HepG2 (cell line): ENCODE measurements around the gene RELB. TPM values are rescaled to one million over a fixed set of nuclear protein-coding genes. Genes with fewer than 3 reads are reported as not detected.

Source experiments
- CHCHD3 ChIP-seq: sonication (generic); formaldehyde crosslinking; IDR thresholded peaks from 2 replicates; pipeline ENCODE4 v1.8.0; 2022; ENCODE audit warnings: mild to moderate bottlenecking, missing genetic modification reagents, moderate library complexity
- FOXO1 ChIP-seq: sonication (generic); formaldehyde crosslinking; IDR thresholded peaks from 2 replicates; pipeline ENCODE4 v1.4.0; 2020; ENCODE audit warnings: missing genetic modification reagents
- KLF12 ChIP-seq: sonication (generic); formaldehyde crosslinking; IDR thresholded peaks from 2 replicates; pipeline ENCODE4 v1.4.0; 2020; ENCODE audit warnings: missing genetic modification reagents, borderline replicate concordance
- NR2F2 ChIP-seq: IDR thresholded peaks from 2 replicates; pipeline ENCODE4 v1.6.1; 2012; ENCODE audit warnings: low read depth, inconsistent platforms, borderline replicate concordance
- PRPF4 ChIP-seq: fragments of 200-400 bp; formaldehyde crosslinking; IDR thresholded peaks from 2 replicates; pipeline ENCODE4 v1.6.1; 2016; ENCODE audit warnings: low read length, low read depth; ENCODE audit not compliant: poor library complexity, severe bottlenecking
- SSRP1 ChIP-seq: IDR thresholded peaks from 2 replicates; pipeline ENCODE4 v1.6.1; 2016; ENCODE audit warnings: control low read depth
- SUZ12 ChIP-seq: fragments of 150-350 bp; IDR thresholded peaks from 2 replicates; pipeline ENCODE4 v1.6.1; 2014; ENCODE audit warnings: low read depth, low read length
- TAF15 ChIP-seq: fragments of 200-400 bp; formaldehyde crosslinking; IDR thresholded peaks from one replicate; pipeline ENCODE4 v1.6.1; 2018; ENCODE audit warnings: mild to moderate bottlenecking, low read depth, low read length; ENCODE audit not compliant: poor library complexity, severe bottlenecking
- TP53 ChIP-seq: sonication (generic); formaldehyde crosslinking; conservative IDR thresholded peaks from 2 replicates; pipeline ENCODE4 v1.4.0; 2020; ENCODE audit warnings: missing genetic modification reagents
- TSC22D2 ChIP-seq: sonication (generic); formaldehyde crosslinking; IDR thresholded peaks from 2 replicates; pipeline ENCODE4 v1.5.1; 2020; ENCODE audit warnings: missing genetic modification reagents, mild to moderate bottlenecking, borderline replicate concordance
- ZNF138 ChIP-seq: sonication (generic); formaldehyde crosslinking; IDR thresholded peaks from 2 replicates; pipeline ENCODE4 v1.5.0; 2020; ENCODE audit warnings: mild to moderate bottlenecking, low read depth, missing genetic modification reagents
- ZNF354B ChIP-seq: sonication (generic); formaldehyde crosslinking; IDR thresholded peaks from 2 replicates; pipeline ENCODE4 v1.8.0; 2022; ENCODE audit warnings: mild to moderate bottlenecking, missing genetic modification reagents
- ZNF547 ChIP-seq: sonication (generic); formaldehyde crosslinking; IDR thresholded peaks from 2 replicates; pipeline ENCODE4 v1.5.1; 2020; ENCODE audit warnings: mild to moderate bottlenecking, missing genetic modification reagents
- polyA plus RNA-seq, 8 experiments: library from polyadenylated mRNA; depleted of rRNA in 3 of 8; stranded (reverse) in 7 of 8; unstranded in 1 of 8; fragments of >200 nt; fragmentation: Illumina TruSeq in 4 of 8; extraction: Trizol in 4 of 8; gene quantifications; 2 replicates each; pipeline versions ENCODE4 v1.2.1 to v1.2.3, GENCODE V29; 2011 to 2016; ENCODE audit warnings: low read depth in 4 of 8, missing spikeins in 1 of 8, mixed read lengths in 1 of 8; ENCODE audit not compliant: insufficient read depth in 1 of 8
- total RNA-seq, 5 experiments: library from RNA; depleted of rRNA; stranded (reverse); fragments of >200 nt; fragmentation: Illumina TruSeq; extraction: Trizol; gene quantifications; 2 replicates each; pipeline ENCODE4 v1.2.3, GENCODE V29; 2016; ENCODE audit warnings: low read depth in 1 of 5
- TF ChIP-seq, protein P1 (sequence below): sonication (generic); formaldehyde crosslinking; IDR thresholded peaks from 2 replicates; pipeline ENCODE4 v1.9.0; 2021; ENCODE audit warnings: mild to moderate bottlenecking, missing genetic modification reagents
- TF ChIP-seq, protein P2 (sequence below): sonication (generic); formaldehyde crosslinking; IDR thresholded peaks from 2 replicates; pipeline ENCODE4 v1.4.0; 2020; ENCODE audit warnings: mild to moderate bottlenecking, missing genetic modification reagents, borderline replicate concordance
- TF ChIP-seq, protein P3 (sequence below): sonication (generic); formaldehyde crosslinking; IDR thresholded peaks from 2 replicates; pipeline ENCODE4 v1.5.1; 2020; ENCODE audit warnings: mild to moderate bottlenecking, moderate library complexity, missing genetic modification reagents

Gene RELB
- total and polyA plus RNA-seq, 2 of the 13 experiments (the other 11 are each of a cell fraction or from before 2014, with no cell fraction given), result 1.9 to 3.5 TPM

DNA sequence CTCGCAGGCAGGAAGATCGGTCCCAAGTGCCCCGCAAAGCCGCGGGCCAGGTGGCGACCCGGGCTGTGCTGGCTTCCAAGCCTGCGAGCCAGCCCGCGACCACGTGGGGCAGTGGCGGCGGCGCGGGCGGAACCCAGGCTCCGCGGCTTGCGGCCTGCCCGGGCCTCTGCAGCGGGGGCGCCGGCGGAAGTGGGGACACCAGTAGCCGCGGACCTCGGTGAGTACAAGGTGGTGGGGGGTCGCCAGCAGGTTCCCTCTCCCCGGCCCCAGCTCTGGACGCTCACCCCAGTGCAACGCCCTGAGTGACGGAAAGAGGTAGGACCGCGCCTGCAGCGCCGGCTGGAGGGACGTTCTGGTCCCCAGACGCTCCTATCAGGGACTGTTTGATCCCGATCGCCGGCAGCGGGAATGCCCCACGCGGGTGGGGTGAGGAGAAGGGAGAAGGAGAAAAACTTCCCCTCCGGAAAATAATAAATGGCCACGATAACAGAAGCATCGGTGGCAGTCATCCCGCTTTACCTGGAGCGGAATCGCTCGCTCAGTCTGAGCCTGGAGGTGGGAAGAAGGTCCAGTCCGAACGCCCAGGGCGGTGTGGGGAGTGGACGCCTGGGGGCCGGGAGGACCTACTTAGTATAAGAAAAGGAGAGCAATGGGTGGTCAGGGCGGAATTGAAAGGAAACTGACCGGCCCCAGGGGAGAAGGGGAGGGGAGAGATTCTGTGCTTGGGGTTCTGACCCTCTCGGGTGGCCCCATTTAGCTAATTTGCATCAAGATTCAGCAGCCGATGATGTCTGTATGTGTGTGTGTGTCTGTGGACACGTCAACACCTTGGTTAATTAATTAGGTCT lies 78.0 kb downstream of the RELB start, which contains the start of gene GEMIN7 (continued):
- TF ChIP-seq TSC22D2 (CRISPR knock-in tag), result peak; percentile 90
- TF ChIP-seq PRPF4, result no peak
- TF ChIP-seq SUZ12, result no peak
- TF ChIP-seq KLF12, result peak; percentile 95
- peak; percentile 99 for TF ChIP-seq ZNF547 (CRISPR knock-in tag)
- peak; percentile 76 for TF ChIP-seq FOXO1 (CRISPR knock-in tag)
- peak; percentile 73; the same call in 1 of the 2 replicates for TF ChIP-seq TP53
- TF ChIP-seq, protein P1, sequence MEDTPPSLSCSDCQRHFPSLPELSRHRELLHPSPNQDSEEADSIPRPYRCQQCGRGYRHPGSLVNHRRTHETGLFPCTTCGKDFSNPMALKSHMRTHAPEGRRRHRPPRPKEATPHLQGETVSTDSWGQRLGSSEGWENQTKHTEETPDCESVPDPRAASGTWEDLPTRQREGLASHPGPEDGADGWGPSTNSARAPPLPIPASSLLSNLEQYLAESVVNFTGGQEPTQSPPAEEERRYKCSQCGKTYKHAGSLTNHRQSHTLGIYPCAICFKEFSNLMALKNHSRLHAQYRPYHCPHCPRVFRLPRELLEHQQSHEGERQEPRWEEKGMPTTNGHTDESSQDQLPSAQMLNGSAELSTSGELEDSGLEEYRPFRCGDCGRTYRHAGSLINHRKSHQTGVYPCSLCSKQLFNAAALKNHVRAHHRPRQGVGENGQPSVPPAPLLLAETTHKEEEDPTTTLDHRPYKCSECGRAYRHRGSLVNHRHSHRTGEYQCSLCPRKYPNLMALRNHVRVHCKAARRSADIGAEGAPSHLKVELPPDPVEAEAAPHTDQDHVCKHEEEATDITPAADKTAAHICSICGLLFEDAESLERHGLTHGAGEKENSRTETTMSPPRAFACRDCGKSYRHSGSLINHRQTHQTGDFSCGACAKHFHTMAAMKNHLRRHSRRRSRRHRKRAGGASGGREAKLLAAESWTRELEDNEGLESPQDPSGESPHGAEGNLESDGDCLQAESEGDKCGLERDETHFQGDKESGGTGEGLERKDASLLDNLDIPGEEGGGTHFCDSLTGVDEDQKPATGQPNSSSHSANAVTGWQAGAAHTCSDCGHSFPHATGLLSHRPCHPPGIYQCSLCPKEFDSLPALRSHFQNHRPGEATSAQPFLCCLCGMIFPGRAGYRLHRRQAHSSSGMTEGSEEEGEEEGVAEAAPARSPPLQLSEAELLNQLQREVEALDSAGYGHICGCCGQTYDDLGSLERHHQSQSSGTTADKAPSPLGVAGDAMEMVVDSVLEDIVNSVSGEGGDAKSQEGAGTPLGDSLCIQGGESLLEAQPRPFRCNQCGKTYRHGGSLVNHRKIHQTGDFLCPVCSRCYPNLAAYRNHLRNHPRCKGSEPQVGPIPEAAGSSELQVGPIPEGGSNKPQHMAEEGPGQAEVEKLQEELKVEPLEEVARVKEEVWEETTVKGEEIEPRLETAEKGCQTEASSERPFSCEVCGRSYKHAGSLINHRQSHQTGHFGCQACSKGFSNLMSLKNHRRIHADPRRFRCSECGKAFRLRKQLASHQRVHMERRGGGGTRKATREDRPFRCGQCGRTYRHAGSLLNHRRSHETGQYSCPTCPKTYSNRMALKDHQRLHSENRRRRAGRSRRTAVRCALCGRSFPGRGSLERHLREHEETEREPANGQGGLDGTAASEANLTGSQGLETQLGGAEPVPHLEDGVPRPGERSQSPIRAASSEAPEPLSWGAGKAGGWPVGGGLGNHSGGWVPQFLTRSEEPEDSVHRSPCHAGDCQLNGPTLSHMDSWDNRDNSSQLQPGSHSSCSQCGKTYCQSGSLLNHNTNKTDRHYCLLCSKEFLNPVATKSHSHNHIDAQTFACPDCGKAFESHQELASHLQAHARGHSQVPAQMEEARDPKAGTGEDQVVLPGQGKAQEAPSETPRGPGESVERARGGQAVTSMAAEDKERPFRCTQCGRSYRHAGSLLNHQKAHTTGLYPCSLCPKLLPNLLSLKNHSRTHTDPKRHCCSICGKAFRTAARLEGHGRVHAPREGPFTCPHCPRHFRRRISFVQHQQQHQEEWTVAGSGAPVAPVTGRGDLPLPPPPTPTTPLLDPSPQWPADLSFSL, result no peak
- 0 out of 2 replicates have a peak, but pooled peaks have one; percentile 79 for TF ChIP-seq ZNF138 (CRISPR knock-in tag)
- TF ChIP-seq SSRP1, result no peak
- TF ChIP-seq, protein P2, sequence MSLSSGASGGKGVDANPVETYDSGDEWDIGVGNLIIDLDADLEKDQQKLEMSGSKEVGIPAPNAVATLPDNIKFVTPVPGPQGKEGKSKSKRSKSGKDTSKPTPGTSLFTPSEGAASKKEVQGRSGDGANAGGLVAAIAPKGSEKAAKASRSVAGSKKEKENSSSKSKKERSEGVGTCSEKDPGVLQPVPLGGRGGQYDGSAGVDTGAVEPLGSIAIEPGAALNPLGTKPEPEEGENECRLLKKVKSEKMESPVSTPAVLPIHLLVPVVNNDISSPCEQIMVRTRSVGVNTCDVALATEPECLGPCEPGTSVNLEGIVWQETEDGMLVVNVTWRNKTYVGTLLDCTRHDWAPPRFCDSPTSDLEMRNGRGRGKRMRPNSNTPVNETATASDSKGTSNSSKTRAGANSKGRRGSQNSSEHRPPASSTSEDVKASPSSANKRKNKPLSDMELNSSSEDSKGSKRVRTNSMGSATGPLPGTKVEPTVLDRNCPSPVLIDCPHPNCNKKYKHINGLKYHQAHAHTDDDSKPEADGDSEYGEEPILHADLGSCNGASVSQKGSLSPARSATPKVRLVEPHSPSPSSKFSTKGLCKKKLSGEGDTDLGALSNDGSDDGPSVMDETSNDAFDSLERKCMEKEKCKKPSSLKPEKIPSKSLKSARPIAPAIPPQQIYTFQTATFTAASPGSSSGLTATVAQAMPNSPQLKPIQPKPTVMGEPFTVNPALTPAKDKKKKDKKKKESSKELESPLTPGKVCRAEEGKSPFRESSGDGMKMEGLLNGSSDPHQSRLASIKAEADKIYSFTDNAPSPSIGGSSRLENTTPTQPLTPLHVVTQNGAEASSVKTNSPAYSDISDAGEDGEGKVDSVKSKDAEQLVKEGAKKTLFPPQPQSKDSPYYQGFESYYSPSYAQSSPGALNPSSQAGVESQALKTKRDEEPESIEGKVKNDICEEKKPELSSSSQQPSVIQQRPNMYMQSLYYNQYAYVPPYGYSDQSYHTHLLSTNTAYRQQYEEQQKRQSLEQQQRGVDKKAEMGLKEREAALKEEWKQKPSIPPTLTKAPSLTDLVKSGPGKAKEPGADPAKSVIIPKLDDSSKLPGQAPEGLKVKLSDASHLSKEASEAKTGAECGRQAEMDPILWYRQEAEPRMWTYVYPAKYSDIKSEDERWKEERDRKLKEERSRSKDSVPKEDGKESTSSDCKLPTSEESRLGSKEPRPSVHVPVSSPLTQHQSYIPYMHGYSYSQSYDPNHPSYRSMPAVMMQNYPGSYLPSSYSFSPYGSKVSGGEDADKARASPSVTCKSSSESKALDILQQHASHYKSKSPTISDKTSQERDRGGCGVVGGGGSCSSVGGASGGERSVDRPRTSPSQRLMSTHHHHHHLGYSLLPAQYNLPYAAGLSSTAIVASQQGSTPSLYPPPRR (CRISPR knock-in tag), result no peak; the same call in 1 of the 2 replicates
- peak; percentile 98 for TF ChIP-seq TAF15
- 0 out of 2 replicates have a peak, but pooled peaks have one; percentile 30 for TF ChIP-seq CHCHD3
- TF ChIP-seq, protein P3, sequence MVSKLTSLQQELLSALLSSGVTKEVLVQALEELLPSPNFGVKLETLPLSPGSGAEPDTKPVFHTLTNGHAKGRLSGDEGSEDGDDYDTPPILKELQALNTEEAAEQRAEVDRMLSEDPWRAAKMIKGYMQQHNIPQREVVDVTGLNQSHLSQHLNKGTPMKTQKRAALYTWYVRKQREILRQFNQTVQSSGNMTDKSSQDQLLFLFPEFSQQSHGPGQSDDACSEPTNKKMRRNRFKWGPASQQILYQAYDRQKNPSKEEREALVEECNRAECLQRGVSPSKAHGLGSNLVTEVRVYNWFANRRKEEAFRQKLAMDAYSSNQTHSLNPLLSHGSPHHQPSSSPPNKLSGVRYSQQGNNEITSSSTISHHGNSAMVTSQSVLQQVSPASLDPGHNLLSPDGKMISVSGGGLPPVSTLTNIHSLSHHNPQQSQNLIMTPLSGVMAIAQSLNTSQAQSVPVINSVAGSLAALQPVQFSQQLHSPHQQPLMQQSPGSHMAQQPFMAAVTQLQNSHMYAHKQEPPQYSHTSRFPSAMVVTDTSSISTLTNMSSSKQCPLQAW, result no peak
- TF ChIP-seq NR2F2, result peak; percentile 34; the same call in 1 of the 2 replicates
- no peak; the same call in 1 of the 2 replicates for TF ChIP-seq ZNF354B (CRISPR knock-in tag)
